Hematopoietic multipotent progenitor cell (in vitro differentiated cells): ENCODE measurements around the gene ST14. TPM values are rescaled to one million over a fixed set of nuclear protein-coding genes. Genes with fewer than 3 reads are reported as not detected.
"Not testable (repeated sequence)": the region's sequence is repeated elsewhere in the genome, so short reads cannot be mapped to it uniquely, and the experiment has no call there.

Experiments used
- DNase-seq, 3 donors: peaks; one replicate each; pipeline ENCODE4 v3.0.0-alpha.2; 2011 to 2015; ENCODE audit warnings: low read depth in 2 of 3, low spot score in 2 of 3
- total RNA-seq: library from RNA; depleted of rRNA; stranded (reverse); fragments of >200 nt; gene quantifications from one replicate; pipeline ENCODE4 v1.2.3, GENCODE V29; 2012

The ST14 gene
- total RNA-seq, 1 donor, result 2.2 TPM

DNA sequence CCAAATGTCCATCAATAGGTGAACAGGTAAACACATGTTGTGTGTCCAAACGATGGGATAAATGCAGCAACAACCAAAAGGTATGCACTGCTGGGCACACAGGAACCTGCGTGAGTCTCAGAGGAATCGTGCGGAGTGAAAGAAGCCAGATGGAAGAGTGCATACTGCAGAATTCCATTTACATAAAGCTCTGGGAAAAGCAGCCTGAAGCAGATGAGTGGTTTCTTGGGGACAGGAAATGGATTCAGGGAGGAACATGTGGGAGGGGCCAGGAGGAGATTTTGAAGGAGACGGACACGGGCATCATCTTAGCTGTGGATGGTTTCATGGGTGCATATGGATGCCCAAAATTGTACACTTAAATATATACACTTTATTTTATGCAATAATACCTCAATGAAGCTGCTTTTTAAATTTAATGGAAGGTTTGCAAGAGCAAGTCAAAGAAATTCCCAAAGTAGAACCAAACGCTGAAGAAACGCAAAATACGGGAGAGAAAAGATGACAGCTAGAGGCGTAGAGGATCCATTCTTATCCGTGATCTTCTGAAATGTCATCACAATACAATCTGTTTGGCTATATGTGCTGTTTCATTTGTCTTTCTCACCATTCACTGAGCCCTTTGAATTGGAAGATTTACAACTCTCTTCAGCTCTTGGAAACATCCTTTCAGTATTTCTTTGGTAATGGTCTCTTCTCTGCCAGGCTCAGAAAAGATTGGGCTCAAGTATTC, 24.5 kb downstream of the ST14 start:
- DNase-seq, result no peak

DNA sequence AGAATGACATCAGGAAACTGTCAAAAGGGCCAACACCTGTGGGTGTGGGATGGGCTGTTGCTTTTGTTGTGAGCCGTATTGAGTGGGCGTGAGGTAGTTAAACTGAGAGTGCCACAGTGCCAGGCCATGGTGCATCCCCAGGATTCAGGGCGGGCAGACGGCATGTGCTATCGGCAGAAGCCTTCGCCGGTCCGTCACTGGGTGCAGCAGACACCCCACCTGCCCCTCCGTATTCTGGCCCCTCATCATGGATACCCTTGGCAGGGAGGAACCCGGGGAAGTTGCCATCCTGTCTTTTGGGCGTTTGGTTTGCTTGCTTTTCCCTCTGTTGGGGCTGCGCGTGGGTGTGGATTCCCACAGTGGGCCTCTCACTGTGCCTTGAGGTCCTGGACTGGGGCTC, 27.5 kb downstream of the ST14 start:
- DNase-seq, result no peak

DNA sequence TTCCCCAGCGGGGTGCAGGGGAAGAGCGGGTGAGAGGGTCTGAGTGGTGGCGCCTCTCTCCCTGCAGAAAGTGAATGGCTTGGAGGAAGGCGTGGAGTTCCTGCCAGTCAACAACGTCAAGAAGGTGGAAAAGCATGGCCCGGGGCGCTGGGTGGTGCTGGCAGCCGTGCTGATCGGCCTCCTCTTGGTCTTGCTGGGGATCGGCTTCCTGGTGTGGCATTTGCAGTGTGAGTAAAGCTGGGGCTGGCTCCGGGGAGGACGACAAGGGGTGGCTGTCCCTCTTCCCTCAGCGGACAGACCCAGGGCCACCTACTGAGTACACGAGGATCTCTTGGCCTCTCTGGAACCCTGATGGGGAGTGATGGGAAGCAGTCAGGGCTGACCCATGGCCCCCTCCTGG, 28.5 kb downstream of the ST14 start:
- DNase-seq, result no peak

DNA sequence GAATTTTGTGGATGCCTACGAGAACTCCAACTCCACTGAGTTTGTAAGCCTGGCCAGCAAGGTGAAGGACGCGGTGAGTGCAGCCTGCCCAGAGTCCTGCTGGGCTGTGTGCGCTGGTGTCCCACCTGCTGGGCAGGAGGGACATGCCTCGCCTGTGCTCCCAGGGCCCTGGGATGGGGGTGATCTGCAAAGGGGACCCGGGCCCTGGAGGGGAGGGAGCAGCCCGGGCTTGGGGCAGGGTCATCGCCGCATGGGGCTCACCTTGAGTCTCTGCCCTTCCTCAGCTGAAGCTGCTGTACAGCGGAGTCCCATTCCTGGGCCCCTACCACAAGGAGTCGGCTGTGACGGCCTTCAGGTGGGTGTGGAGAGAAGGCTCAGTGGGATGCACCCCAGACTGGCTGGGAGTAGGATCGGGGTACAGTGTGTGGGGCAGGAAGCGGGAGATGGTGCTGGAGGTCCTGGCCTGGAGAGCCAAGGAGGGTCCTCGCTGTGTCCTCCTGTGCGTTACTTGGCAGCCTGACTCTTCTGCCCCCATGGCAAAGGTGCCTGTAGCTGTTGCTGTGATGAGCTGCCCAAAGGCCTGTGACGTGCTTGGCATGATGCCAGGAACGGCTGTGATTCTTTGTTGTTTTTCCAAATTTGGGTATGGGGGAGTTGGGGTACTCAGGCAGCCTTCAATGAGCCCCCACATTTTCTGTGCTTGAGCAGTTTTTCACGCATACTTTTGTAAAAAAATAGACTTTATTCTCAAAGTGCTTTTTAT, 29.2 kb downstream of the ST14 start:
- DNase-seq, result no peak

DNA sequence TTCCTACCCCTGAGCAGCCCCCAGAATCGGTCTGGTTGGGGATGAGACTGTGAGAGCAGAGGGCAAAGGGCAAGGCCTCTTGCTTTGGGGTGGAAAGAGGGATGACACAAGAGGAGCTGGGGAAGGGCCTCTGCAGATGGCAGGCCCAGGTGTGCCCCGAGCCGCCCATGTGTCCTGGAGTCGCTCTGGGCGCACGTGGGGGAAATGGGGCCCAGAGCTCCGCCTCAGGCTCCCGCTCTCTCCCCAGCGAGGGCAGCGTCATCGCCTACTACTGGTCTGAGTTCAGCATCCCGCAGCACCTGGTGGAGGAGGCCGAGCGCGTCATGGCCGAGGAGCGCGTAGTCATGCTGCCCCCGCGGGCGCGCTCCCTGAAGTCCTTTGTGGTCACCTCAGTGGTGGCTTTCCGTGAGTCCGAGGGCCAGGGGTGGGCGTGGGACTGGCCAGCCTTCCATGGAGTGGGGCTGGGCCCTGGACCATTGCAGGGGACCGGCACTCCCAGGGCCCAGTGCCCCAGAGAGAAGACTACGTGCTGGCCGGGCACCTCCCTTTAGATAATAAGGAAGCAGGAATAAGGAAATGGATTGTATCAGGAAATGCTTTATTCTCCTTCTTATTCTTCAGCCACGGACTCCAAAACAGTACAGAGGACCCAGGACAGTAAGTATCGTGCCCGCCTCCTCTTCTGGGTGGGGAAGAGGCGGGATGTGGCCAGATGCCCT, 30.1 kb downstream of the ST14 start:
- no peak for DNase-seq

DNA sequence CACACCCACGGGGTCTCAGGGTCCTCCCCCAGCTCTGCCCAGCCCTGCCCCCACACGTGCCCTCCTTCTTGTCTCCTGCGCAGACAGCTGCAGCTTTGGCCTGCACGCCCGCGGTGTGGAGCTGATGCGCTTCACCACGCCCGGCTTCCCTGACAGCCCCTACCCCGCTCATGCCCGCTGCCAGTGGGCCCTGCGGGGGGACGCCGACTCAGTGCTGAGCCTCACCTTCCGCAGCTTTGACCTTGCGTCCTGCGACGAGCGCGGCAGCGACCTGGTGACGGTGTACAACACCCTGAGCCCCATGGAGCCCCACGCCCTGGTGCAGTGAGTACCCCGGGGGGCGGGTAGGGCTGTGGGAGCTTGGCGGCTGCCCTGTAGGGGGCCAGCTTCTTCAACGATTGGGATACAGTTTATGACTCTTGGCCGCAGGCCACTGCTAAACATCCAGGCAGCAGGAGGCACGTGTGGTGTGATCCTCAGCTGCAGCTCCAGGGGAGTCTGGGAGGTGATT, 30.8 kb downstream of the ST14 start:
- DNase-seq, result no peak

DNA sequence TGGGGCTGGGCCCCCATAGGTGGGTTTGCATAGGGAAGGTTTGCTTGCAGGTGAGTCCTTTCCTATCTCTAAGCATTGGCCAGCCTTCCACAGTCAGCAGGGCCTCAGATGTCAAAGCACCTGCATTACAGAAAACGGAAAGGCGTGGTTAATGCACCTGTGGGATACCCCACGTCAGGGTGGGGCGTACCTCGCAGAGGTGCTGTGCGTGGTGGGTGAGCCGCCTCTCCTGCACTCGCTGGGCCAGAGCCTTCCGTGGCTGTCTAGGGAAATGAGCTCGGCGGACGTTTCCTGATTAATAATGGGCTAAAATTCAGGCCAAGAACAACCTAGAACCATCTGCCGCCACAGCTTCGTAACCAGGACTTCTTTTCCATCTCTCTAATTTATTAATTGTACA, 32.3 kb downstream of the ST14 start:
- no peak for DNase-seq

DNA sequence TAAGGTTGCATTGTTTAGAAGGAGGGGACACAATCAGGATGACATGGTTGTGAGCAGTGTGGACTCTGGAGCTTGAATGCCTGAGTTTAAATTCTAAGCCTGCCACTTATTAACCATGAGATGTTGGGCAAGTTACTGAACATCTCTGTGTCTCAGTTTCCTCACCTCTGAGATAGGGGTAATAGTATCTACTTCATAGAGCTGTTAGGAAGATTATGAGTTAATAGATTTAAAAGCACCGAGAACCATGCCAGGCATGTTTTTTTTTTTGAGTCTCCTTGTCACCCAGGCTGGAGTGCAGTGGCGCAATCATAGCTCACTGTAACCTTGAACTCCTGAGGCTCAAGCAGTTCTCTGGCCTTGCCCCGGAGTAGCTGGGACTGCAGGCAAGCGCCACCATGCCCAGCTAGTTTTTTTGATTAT, 33.3 kb downstream of the ST14 start:
- DNase-seq, result no peak

DNA sequence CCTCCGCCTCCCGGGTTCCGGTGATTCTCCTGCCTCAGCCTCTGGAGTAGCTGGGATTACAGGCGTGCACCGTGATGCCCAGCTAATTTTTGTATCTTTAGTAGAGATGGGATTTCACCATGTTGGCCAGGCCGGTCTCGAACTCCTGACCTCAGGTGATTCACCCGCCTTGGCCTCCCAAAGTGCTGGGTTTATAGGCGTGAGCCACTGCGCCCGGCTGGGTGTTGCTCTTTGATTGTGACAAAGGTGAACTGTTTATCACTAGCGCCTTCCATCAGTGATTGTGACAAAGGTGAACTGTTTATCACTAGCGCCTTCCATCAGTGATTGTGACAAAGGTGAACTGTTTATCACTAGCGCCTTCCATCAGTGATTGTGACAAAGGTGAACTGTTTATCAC, 34.0 kb downstream of the ST14 start:
- not testable (repeated sequence) for DNase-seq

DNA sequence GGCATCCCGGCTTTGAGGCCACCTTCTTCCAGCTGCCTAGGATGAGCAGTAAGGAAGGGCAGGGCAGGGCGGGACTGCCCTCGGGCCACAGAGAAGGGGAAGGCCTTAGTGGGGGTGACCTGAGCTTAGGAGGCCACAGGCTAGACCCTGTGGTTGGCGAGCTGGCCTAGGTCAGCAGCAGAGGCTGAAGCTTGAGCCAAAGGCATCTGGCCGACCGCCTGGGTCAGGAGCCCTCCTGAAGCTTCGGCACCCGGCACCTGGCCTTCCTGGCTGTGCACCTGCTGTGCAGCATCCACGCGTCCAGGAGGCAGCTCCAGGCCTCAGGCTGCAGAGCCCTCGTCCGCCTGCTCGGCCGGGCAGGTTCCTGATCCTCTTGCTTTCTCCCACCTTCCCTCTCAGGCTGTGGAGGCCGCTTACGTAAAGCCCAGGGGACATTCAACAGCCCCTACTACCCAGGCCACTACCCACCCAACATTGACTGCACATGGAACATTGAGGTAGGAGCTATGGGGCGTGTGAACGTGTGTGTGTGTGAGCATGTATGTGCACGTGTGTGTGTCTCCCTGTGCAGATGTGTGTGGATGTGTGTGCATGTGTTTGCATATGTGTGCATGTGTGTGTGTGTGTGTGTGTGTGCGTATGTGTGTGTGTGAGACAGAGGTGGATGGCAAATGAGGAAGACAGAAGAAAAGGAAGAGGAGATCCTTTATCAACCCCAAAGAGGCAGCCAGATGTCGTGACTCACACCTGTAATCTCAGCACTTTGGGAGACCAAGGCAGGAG, 34.9 kb downstream of the ST14 start:
- DNase-seq, result no peak

DNA sequence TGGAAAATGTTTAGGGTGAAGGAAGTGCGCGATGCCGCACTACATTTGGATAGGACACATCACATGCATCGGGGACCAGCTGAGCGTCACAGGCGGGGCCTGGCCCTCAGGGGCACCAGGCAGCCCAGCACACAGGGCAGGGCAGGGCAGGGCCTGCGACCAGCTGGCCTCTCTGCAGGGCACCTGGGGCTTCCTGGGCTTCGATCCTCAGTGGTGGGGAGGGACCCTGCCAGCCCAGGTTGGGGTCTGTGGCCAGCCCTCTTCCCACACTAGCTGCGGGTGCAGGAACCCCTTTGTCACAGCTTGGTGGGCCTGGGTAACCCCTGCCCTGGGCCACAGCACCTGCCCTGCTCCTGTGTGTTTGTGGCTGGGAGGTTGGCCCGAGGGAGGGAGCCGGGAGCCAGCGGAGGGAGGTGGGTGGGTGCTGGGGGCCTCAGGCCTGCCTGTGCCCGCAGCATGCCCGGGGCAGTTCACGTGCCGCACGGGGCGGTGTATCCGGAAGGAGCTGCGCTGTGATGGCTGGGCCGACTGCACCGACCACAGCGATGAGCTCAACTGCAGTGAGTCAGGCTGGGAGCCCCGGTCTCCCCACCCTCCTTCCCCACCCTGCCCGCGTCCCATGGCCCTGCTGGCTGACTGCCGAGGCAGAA, 37.9 kb downstream of the ST14 start:
- DNase-seq, result no peak

DNA sequence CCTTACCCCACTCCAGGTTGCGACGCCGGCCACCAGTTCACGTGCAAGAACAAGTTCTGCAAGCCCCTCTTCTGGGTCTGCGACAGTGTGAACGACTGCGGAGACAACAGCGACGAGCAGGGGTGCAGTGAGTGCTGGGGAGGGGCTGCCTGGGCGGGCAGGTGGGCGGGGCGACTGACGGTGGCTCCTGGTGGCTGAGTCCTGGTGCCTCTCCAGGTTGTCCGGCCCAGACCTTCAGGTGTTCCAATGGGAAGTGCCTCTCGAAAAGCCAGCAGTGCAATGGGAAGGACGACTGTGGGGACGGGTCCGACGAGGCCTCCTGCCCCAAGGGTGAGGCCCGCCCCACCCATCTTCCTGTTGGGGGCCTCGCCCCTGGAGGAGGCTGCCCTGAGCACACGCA, 38.7 kb downstream of the ST14 start:
- DNase-seq, result no peak

DNA sequence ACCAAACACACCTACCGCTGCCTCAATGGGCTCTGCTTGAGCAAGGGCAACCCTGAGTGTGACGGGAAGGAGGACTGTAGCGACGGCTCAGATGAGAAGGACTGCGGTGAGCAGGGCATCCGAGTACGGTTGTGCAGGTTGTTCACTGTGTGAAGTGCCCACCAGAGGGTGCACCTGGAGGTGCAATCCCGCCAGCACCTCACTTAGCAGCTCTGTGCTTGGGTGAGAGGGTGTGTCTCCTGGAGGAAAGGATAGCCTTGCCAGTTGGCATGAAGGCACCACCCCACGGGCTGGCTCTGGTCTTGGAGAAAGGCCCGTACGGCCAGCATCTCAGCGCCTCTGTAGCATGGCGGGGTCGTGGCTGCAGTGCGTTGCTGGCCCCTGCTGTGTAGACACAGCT, 39.4 kb downstream of the ST14 start:
- DNase-seq, result no peak

DNA sequence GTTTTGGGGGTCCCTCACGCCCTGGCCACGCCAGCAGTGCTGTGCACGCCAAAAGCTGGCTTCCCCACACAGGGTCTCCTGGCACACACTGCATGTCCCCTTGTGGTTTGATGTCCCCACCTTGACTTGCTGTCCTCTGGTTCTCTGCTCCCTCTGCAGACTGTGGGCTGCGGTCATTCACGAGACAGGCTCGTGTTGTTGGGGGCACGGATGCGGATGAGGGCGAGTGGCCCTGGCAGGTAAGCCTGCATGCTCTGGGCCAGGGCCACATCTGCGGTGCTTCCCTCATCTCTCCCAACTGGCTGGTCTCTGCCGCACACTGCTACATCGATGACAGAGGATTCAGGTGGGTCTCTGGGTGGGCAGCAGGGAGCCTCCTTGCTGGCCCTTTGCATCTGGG, 40.2 kb downstream of the ST14 start:
- DNase-seq, result no peak

DNA sequence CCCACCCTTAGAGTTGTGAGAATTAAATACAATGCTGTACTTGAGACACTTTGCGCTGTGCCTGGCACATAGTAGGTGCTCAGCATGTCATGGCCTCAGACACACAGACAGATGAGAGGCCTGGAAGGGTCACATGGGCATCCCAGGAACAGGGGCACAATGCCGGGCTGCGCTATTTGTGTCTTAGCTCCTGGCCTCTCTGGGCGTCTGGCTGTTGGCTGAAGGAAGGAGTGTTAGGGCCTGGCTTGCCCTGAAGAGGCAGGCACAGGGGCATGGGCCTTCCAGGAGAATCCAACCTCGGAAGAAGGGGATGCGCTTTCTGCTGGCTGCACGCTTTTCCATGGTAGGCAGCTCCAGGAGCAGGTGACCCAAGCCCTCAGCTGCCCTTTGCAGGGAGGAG, 41.4 kb downstream of the ST14 start:
- no peak for DNase-seq

DNA sequence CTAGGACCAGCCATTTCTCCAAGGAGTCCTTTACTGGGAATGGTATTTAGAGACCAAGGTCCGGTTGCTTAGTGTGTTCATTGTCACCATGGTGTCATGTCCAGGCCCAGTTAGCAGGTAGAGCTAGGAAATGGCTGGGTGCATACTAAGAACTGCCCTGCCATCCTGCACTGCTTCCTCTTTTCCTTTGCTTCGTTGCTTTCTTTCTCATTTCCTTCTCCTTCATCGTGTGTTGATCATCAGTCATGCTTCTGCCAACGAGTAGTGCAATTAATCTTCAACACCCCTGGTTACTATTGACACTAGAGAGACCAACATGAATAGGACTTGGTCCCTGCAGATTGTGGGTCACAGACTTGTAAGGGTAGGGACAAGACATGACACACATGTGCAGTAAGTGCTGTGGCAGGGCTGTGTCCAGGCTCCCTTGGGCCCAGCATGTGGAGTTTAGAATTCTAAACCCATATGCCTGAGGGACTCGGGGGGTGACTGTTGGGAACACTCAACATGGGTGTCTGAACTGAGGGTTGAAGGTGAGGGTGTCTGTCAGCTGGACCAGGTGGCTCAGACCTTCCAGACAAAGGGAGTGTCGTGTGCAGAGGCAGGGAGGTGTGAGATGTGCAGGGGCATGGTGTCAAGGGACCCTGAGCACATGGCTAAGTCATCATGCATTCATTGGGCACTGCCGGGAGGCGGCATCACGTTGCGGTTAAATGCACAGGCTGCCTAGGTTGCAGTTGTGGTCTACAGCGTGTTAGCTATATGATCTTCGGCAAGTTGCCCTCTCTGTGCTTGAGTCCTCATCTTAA, 42.6 kb downstream of the ST14 start:
- no peak for DNase-seq

DNA sequence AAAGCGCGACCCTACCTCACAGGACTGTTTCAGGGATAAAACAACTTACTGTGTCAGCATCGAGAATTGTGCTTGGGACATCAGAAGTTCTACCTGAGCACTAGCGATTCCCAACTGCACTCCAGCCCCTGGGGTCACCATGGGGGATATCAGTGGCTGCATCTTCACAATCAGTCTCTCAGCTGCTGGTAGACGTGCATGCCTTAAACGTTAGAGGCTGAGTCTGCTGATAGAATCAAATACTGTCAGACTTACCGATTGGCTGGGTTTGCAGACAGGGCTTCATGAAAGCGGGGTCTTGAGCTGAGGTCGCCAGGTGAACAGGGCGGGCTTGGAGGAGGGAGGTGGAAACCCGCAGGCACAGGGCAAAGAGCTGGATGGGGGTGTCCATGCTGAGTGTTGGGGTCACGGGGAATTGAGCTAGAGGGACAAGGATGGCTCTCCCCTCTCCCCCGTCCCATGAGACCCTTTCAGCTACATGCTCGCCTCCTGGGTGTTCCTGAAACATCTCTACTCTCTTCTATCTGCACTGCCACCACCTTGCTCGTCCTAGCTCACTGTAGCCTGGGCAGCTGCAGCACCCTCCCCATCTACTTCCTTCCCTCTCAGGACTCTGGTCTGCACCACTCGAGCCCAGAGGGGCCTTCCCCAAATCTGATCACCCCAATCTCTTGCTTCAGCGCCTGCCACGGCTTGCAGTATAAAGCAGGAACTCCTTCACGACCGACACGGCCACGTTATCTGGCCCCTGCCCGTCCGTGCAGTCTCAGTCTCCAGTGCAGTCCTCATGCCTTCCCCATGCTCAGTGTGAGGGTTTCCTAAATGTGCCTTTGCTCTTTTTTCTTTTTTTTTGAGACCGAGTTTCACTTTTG, 43.5 kb downstream of the ST14 start:
- DNase-seq, result no peak
